CD14-positive monocyte (primary cell): ENCODE measurements around the gene MAP2. TPM values are rescaled to one million over a fixed set of nuclear protein-coding genes. Genes with fewer than 3 reads are reported as not detected.

Source experiments
- DNase-seq, 3 donors: peaks; one replicate each; pipeline ENCODE4 v3.0.0-alpha.2; 2011 to 2022
- H2AFZ ChIP-seq: 2 replicates; pipeline ENCODE4 v1.6.0; 2012; ENCODE audit warnings: mild to moderate bottlenecking, low read depth, low read length, inconsistent platforms; ENCODE audit not compliant: insufficient read depth, poor library complexity, severe bottlenecking
- H3K27ac ChIP-seq, 2 donors: 1 replicate in 1 of 2; 2 replicates in 1 of 2; pipeline ENCODE4 v1.5.1; 2012 to 2013; ENCODE audit warnings: low read length in 2 of 2, control low read depth in 1 of 2, inconsistent platforms in 1 of 2, low read depth in 1 of 2, mild to moderate bottlenecking in 1 of 2
- H3K27me3 ChIP-seq, 2 donors: one replicate each; pipeline versions ENCODE4 v1.6.0 to v1.6.1; 2011 to 2013; ENCODE audit warnings: low read length in 2 of 2; ENCODE audit not compliant: control insufficient read depth in 2 of 2, insufficient read depth in 2 of 2
- H3K36me3 ChIP-seq, 2 donors: replicated peaks in 1 of 2; 1 replicate in 1 of 2; 2 replicates in 1 of 2; pipeline versions ENCODE4 v1.5.1 to v1.6.1; 2012 to 2013; ENCODE audit warnings: low read length in 2 of 2, control low read depth in 1 of 2, inconsistent platforms in 1 of 2, mild to moderate bottlenecking in 1 of 2; ENCODE audit not compliant: insufficient read depth in 2 of 2, control insufficient read depth in 1 of 2
- H3K4me1 ChIP-seq, 2 donors: 1 replicate in 1 of 2; 2 replicates in 1 of 2; pipeline versions ENCODE4 v1.5.1 to v1.6.1; 2012 to 2013; ENCODE audit warnings: low read length in 2 of 2, control low read depth in 1 of 2, inconsistent platforms in 1 of 2, mild to moderate bottlenecking in 1 of 2, moderate library complexity in 1 of 2; ENCODE audit not compliant: insufficient read depth in 2 of 2, control insufficient read depth in 1 of 2
- H3K4me2 ChIP-seq: replicated peaks from 2 replicates; pipeline ENCODE3; 2012; ENCODE audit warnings: low read length, moderate library complexity, mild to moderate bottlenecking; ENCODE audit not compliant: poor library complexity, severe bottlenecking; ENCODE audit errors: extremely low read depth
- H3K4me3 ChIP-seq, 3 experiments: fragments of 200-600 bp in 1 of 3; sonication (generic) in 1 of 3; replicated peaks in 1 of 3; 1 replicate in 2 of 3; 2 replicates in 1 of 3; pipeline ENCODE4 v1.5.1; 2011 to 2013; ENCODE audit warnings: low read length in 3 of 3, mild to moderate bottlenecking in 3 of 3, control low read depth in 2 of 3, low read depth in 2 of 3, inconsistent platforms in 1 of 3, moderate library complexity in 1 of 3
- H3K79me2 ChIP-seq: 2 replicates; pipeline ENCODE4 v1.6.0; 2012; ENCODE audit warnings: mild to moderate bottlenecking, control low read depth, inconsistent platforms, low read length, moderate library complexity; ENCODE audit not compliant: insufficient read depth
- H3K9ac ChIP-seq: 2 replicates; pipeline ENCODE4 v1.6.0; 2017; ENCODE audit warnings: low read length, mild to moderate bottlenecking; ENCODE audit not compliant: insufficient read depth, poor library complexity, severe bottlenecking
- H3K9me3 ChIP-seq, 2 donors: replicated peaks in 1 of 2; 1 replicate in 1 of 2; 2 replicates in 1 of 2; pipeline versions ENCODE4 v1.5.1 to v1.6.1; 2012 to 2013; ENCODE audit warnings: low read length in 2 of 2, control low read depth in 1 of 2; ENCODE audit not compliant: control insufficient read depth in 1 of 2, insufficient read depth in 1 of 2
- H4K20me1 ChIP-seq: 2 replicates; pipeline ENCODE4 v1.6.0; 2012; ENCODE audit warnings: mild to moderate bottlenecking, low read length, control low read depth, moderate library complexity; ENCODE audit not compliant: insufficient read depth
- H3K27ac Mint-ChIP-seq, 7 donors: one replicate each; pipeline ENCODE4 v1.8.0; 2020; ENCODE audit warnings: mild to moderate bottlenecking in 7 of 7, mixed read lengths in 7 of 7, moderate library complexity in 6 of 7, inconsistent platforms in 2 of 7
- H3K27me3 Mint-ChIP-seq, 3 donors: one replicate each; pipeline ENCODE4 v1.8.0; 2021 to 2022; ENCODE audit warnings: low read depth in 3 of 3, mild to moderate bottlenecking in 3 of 3, mixed read lengths in 3 of 3, moderate library complexity in 3 of 3, inconsistent platforms in 1 of 3
- H3K36me3 Mint-ChIP-seq, 2 donors: one replicate each; pipeline ENCODE4 v1.8.0; 2020; ENCODE audit warnings: mixed read lengths in 2 of 2, inconsistent platforms in 1 of 2, mild to moderate bottlenecking in 1 of 2
- H3K4me1 Mint-ChIP-seq: one replicate; pipeline ENCODE4 v1.8.0; 2020; ENCODE audit warnings: mild to moderate bottlenecking, mixed read lengths
- H3K4me3 Mint-ChIP-seq, 2 donors: one replicate each; pipeline ENCODE4 v1.8.0; 2020; ENCODE audit warnings: mild to moderate bottlenecking in 2 of 2, mixed read lengths in 2 of 2, moderate library complexity in 1 of 2
- H3K9me3 Mint-ChIP-seq, 7 donors: one replicate each; pipeline ENCODE4 v1.8.0; 2020 to 2022; ENCODE audit warnings: mixed read lengths in 7 of 7, mild to moderate bottlenecking in 6 of 7, moderate library complexity in 6 of 7, inconsistent platforms in 2 of 7
- WGBS: methylation state at CpG from one replicate; pipeline ENCODE4 v1.1.5; 2013; ENCODE audit warnings: missing lambda C conversion rate; ENCODE audit not compliant: insufficient coverage; 5-methylcytosine and 5-hydroxymethylcytosine counted together
- intact Hi-C, 2 donors: fragments of 100-400 bp; cut with micrococcal nuclease; formaldehyde crosslinking; loops; one replicate each; pipeline versions ENCODE4 v1.15.0 to v1.15.1; 2023
- polyA minus RNA-seq: library from RNA; depleted of rRNA, polyadenylated mRNA; stranded (reverse); fragments of >200 nt; gene quantifications from 2 replicates; pipeline ENCODE4 v1.2.3, GENCODE V29; 2012
- polyA plus RNA-seq, 3 donors: library from polyadenylated mRNA; depleted of rRNA in 1 of 3; unstranded in 2 of 3; stranded (reverse) in 1 of 3; fragments of 300-500 nt in 2 of 3; fragments of >200 nt in 1 of 3; fragmentation: Illumina TruSeq in 2 of 3; gene quantifications; 1 replicate in 2 of 3; 2 replicates in 1 of 3; pipeline ENCODE4 v1.2.3, GENCODE V29; 2012 to 2021
- total RNA-seq, 12 experiments: library from RNA in 1 of 12; stranded (reverse) in 1 of 12; fragments of 120-200 nt in 1 of 12; gene quantifications; one replicate each; pipeline ENCODE4 v1.2.4 and lab custom pipeline; 2013 to 2026; ENCODE audit warnings: mixed read lengths in 6 of 12, inconsistent platforms in 1 of 12
- TF ChIP-seq, protein P1 (sequence below): fragments of 200-600 bp; IDR thresholded peaks from one replicate; pipeline ENCODE4 v1.8.0; 2022; ENCODE audit warnings: antibody characterized with exemption, mild to moderate bottlenecking

The MAP2 gene, protein sequence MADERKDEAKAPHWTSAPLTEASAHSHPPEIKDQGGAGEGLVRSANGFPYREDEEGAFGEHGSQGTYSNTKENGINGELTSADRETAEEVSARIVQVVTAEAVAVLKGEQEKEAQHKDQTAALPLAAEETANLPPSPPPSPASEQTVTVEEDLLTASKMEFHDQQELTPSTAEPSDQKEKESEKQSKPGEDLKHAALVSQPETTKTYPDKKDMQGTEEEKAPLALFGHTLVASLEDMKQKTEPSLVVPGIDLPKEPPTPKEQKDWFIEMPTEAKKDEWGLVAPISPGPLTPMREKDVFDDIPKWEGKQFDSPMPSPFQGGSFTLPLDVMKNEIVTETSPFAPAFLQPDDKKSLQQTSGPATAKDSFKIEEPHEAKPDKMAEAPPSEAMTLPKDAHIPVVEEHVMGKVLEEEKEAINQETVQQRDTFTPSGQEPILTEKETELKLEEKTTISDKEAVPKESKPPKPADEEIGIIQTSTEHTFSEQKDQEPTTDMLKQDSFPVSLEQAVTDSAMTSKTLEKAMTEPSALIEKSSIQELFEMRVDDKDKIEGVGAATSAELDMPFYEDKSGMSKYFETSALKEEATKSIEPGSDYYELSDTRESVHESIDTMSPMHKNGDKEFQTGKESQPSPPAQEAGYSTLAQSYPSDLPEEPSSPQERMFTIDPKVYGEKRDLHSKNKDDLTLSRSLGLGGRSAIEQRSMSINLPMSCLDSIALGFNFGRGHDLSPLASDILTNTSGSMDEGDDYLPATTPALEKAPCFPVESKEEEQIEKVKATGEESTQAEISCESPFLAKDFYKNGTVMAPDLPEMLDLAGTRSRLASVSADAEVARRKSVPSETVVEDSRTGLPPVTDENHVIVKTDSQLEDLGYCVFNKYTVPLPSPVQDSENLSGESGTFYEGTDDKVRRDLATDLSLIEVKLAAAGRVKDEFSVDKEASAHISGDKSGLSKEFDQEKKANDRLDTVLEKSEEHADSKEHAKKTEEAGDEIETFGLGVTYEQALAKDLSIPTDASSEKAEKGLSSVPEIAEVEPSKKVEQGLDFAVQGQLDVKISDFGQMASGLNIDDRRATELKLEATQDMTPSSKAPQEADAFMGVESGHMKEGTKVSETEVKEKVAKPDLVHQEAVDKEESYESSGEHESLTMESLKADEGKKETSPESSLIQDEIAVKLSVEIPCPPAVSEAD (N-terminal part only)
- total RNA-seq (2013), result 0.13 TPM
- polyA plus RNA-seq (not detected), polyA minus RNA-seq (not detected in 2 replicates), total RNA-seq (lab: John Stamatoyannopoulos, UW) (0 to 29.9 (median 0.23) reads per million in 11 experiments)

DNA sequence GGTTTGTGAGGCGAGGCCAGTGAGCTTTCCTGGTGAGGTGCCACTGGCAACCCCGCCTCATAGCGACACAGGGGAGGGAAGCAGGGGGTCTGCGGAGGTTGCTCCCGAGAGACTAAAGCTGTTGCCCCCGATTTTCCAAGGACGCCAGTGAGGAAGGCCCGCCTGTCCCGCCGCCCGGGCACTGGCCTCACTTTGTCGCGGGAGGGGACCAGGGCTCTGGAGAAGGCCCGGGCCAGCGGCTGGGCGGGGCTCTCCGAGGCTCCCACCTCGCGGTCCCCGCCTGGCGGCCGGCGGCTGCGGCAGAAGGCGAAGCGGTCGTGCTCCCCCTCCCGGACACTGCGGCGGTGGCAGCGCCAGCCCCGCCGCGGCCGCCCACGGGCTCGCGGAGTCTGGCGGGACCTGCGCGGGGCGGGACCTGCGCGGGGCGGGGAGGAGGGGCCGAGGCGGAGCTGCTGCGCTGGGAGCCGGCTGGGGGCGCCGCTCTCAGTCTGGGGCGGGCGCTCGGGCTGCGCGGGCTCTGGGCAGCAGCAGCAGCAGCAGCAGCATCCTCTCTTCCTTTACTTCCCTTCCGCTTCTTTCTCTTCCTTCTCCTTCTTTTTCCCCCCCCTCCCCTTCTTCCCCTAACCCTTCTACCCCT is at the start of gene MAP2:
TSS of gene MAP2 (plus strand) at position 486 of the 637 bp plus-strand sequence. CDS start 229,124 bp downstream, outside the sequence.
- Histone ChIP-seq H3K9ac (no peak within 1 kb of the TSS), H3K4me2 (peak within 1 kb of the TSS; percentile 68), H4K20me1 (no peaks in the 10 kb centered on the region), H3K4me1 (peaks cover 8 to 15% of the 10 kb centered on the region in 2 donors), H3K4me3 (peak within 1 kb of the TSS in 2 of 3 experiments; percentile 24 to 65), H3K36me3 (no peaks in the 10 kb centered on the region), H3K9me3 (no peaks in the 10 kb centered on the region), H3K27me3 (peaks cover 30 to 43% of the 10 kb centered on the region in 2 donors), H3K79me2 (no peaks in the 10 kb centered on the region), H3K27ac (no peak within 1 kb of the TSS), H2AFZ (peak within 1 kb of the TSS; percentile 6)
- peaks cover 28 to 52% (median 43%) of the 10 kb centered on the region in 3 donors for H3K27me3 Mint-ChIP-seq
- WGBS, result 2% methylated on average over 56 of the region's 57 CpGs
- H3K36me3 Mint-ChIP-seq, result no peaks in the 10 kb centered on the region
- intact Hi-C loops, result no loop called here
- H3K4me1 Mint-ChIP-seq, result peaks cover 14% of the 10 kb centered on the region
- peak; percentile 8 to 48 (median 23) for DNase-seq
- TF ChIP-seq, protein P1, sequence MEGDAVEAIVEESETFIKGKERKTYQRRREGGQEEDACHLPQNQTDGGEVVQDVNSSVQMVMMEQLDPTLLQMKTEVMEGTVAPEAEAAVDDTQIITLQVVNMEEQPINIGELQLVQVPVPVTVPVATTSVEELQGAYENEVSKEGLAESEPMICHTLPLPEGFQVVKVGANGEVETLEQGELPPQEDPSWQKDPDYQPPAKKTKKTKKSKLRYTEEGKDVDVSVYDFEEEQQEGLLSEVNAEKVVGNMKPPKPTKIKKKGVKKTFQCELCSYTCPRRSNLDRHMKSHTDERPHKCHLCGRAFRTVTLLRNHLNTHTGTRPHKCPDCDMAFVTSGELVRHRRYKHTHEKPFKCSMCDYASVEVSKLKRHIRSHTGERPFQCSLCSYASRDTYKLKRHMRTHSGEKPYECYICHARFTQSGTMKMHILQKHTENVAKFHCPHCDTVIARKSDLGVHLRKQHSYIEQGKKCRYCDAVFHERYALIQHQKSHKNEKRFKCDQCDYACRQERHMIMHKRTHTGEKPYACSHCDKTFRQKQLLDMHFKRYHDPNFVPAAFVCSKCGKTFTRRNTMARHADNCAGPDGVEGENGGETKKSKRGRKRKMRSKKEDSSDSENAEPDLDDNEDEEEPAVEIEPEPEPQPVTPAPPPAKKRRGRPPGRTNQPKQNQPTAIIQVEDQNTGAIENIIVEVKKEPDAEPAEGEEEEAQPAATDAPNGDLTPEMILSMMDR, result peak; percentile 86
- H3K27ac Mint-ChIP-seq, result no peak within 1 kb of the TSS
- H3K9me3 Mint-ChIP-seq, result peaks cover 0 to 3% (median 0%) of the 10 kb centered on the region in 7 donors
- peak within 1 kb of the TSS; percentile 56 to 81 for H3K4me3 Mint-ChIP-seq
